Neural progenitor cell (in vitro differentiated cells): ENCODE data around the gene TBC1D14. TPM values are rescaled to one million over a fixed set of nuclear protein-coding genes. Genes with fewer than 3 reads are reported as not detected.

Experiments used
- DNase-seq: peaks from one replicate; pipeline ENCODE4 v3.0.0-alpha.2; 2016; ENCODE audit warnings: low spot score
- H2AFZ ChIP-seq: fragments of 200-600 bp; sonication (generic); replicated peaks from 2 replicates; pipeline ENCODE4 v1.6.1; 2016; ENCODE audit warnings: antibody characterized with exemption
- H3F3A ChIP-seq: fragments of 200-600 bp; sonication (generic); 2 replicates; pipeline ENCODE4 v1.6.1; 2016; ENCODE audit warnings: antibody characterized with exemption, low read depth
- H3K27ac ChIP-seq: fragments of 200-600 bp; sonication (generic); 2 replicates; pipeline ENCODE4 v1.5.1; 2016; ENCODE audit warnings: mild to moderate bottlenecking
- H3K27me3 ChIP-seq: fragments of 200-600 bp; sonication (generic); 2 replicates; pipeline ENCODE4 v1.6.1; 2016; ENCODE audit warnings: mild to moderate bottlenecking, moderate library complexity
- H3K36me3 ChIP-seq: fragments of 200-600 bp; sonication (generic); 2 replicates; pipeline ENCODE4 v1.5.1; 2016
- H3K4me1 ChIP-seq: fragments of 200-600 bp; sonication (generic); 2 replicates; pipeline ENCODE4 v1.6.1; 2016; ENCODE audit warnings: mixed run types
- H3K4me2 ChIP-seq: fragments of 200-600 bp; sonication (generic); 2 replicates; pipeline ENCODE4 v1.6.1; 2016
- H3K4me3 ChIP-seq: fragments of 200-600 bp; sonication (generic); 2 replicates; pipeline ENCODE4 v1.5.1; 2016
- H3K79me2 ChIP-seq: fragments of 200-600 bp; sonication (generic); 2 replicates; pipeline ENCODE4 v1.6.1; 2016; ENCODE audit warnings: low read depth
- H3K9ac ChIP-seq: fragments of 200-600 bp; sonication (generic); 2 replicates; pipeline ENCODE4 v1.6.1; 2016
- H3K9me3 ChIP-seq: fragments of 200-600 bp; sonication (generic); 2 replicates; pipeline ENCODE4 v1.5.1; 2016; ENCODE audit warnings: low read depth
- H4K20me1 ChIP-seq: fragments of 200-600 bp; sonication (generic); 2 replicates; pipeline ENCODE4 v1.6.1; 2016; ENCODE audit warnings: low read depth
- H3K27ac Mint-ChIP-seq: 3 replicates; pipeline ENCODE4 v1.8.0; 2021; ENCODE audit warnings: mixed read lengths
- H3K27me3 Mint-ChIP-seq: 2 replicates; pipeline ENCODE4 v1.8.0; 2022; ENCODE audit warnings: low read depth, mild to moderate bottlenecking, inconsistent platforms, moderate library complexity, mixed read lengths; ENCODE audit not compliant: insufficient read depth
- H3K36me3 Mint-ChIP-seq: 3 replicates; pipeline ENCODE4 v1.8.0; 2021; ENCODE audit warnings: mixed read lengths
- H3K4me1 Mint-ChIP-seq: 3 replicates; pipeline ENCODE4 v1.8.0; 2021; ENCODE audit warnings: mixed read lengths
- H3K4me3 Mint-ChIP-seq: 3 replicates; pipeline ENCODE4 v1.8.0; 2021; ENCODE audit warnings: mild to moderate bottlenecking, moderate library complexity, mixed read lengths
- H3K9me3 Mint-ChIP-seq: 3 replicates; pipeline ENCODE4 v1.8.0; 2020; ENCODE audit warnings: mixed read lengths
- CTCF ChIP-seq: fragments of 200-600 bp; sonication (generic); IDR thresholded peaks from 2 replicates; pipeline ENCODE4 v1.5.1; 2017; ENCODE audit warnings: antibody characterized with exemption, mild to moderate bottlenecking
- EZH2 ChIP-seq: fragments of 200-600 bp; sonication (generic); IDR thresholded peaks from 2 replicates; pipeline ENCODE4 v1.6.1; 2017; ENCODE audit warnings: antibody characterized with exemption, mild to moderate bottlenecking, moderate library complexity
- EZH2phosphoT487 ChIP-seq: fragments of 200-600 bp; sonication (generic); IDR thresholded peaks from 2 replicates; pipeline ENCODE4 v1.6.1; 2017; ENCODE audit warnings: antibody characterized with exemption
- total RNA-seq: library from RNA; depleted of rRNA; stranded (reverse); fragments of >200 nt; gene quantifications from 2 replicates; pipeline ENCODE4 v1.2.3, GENCODE V29; 2015; ENCODE audit warnings: low replicate concordance

TBC1D14 gene
- total RNA-seq, 1 donor from 2014 or later = 47.9 TPM

DNA sequence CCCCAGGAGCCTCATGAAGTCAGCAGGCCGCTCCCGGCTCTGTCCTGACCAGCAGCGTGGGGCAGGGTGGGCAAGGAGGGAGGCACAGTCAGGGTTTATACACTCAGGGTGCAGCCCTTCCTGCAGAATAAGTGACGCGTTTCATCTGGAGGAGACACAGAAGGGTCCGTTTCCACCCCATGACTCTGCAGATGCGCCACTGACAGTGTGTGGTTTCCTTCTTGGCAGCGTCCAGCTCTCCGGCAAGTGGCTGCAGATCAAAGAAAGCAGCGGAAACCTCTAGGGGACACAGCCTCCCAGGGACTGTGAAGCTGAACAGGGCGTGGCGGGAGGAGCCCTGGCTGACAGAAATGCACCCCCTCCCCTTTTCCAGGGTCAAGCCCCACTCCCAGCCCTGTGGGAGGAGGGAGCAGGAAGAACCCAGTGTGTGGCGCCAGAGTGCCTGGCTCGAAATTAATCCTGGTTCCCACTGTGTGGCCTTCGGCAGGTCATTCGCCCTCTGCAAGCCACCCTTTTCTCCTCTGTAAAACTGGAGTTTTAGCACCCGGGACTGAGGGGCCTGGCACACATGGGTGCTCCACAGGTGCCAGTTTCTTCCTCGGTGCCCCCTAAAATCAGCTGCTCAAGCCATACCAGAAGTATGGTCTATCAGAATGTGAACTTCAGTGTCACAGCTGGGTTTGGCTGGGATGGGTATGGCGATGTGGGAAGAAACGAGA, 17.3 kb upstream of the TBC1D14 start:
- Histone ChIP-seq H3K4me1 (peaks cover 9% of the 10 kb centered on the region), H3F3A (no peaks in the 10 kb centered on the region), H3K4me2 (no peak overlapping the region), H3K9me3 (no peaks in the 10 kb centered on the region), H2AFZ (no peak overlapping the region), H3K27ac (no peak overlapping the region), H3K27me3 (no peaks in the 10 kb centered on the region), H3K4me3 (no peak overlapping the region), H4K20me1 (no peaks in the 10 kb centered on the region), H3K9ac (no peak overlapping the region), H3K36me3 (no peaks in the 10 kb centered on the region), H3K79me2 (no peaks in the 10 kb centered on the region)
- Mint-ChIP-seq H3K27ac (no peak overlapping the region), H3K9me3 (peaks cover 13% of the 10 kb centered on the region), H3K36me3 (peaks cover 9% of the 10 kb centered on the region), H3K27me3 (peaks cover 4% of the 10 kb centered on the region), H3K4me1 (peaks cover 31% of the 10 kb centered on the region), H3K4me3 (no peak overlapping the region)
- peak; percentile 72 for DNase-seq
- TF ChIP-seq EZH2 = no peak
- no peak for TF ChIP-seq EZH2phosphoT487
- peak; percentile 34 for TF ChIP-seq CTCF

GRCh38 chr4:6892909-6893202, 16.8 kb upstream of the TBC1D14 start:
- H3K9ac ChIP-seq = no peak overlapping the region
- Mint-ChIP-seq H3K36me3 (peaks cover 9% of the 10 kb centered on the region), H3K9me3 (peaks cover 13% of the 10 kb centered on the region), H3K27ac (no peak overlapping the region), H3K4me1 (peaks cover 28% of the 10 kb centered on the region), H3K27me3 (peaks cover 4% of the 10 kb centered on the region), H3K4me3 (no peak overlapping the region)
- no peak overlapping the region for H3K27ac ChIP-seq
- no peak overlapping the region for H2AFZ ChIP-seq
- no peaks in the 10 kb centered on the region for H3K9me3 ChIP-seq
- H3K4me2 ChIP-seq = no peak overlapping the region
- H3K4me1 ChIP-seq = peaks cover 6% of the 10 kb centered on the region
- no peak overlapping the region for H3K4me3 ChIP-seq
- no peaks in the 10 kb centered on the region for H3F3A ChIP-seq
- no peaks in the 10 kb centered on the region for H3K27me3 ChIP-seq
- no peaks in the 10 kb centered on the region for H3K79me2 ChIP-seq
- no peak for TF ChIP-seq EZH2
- H3K36me3 ChIP-seq = no peaks in the 10 kb centered on the region
- H4K20me1 ChIP-seq = no peaks in the 10 kb centered on the region
- DNase-seq = no peak

DNA sequence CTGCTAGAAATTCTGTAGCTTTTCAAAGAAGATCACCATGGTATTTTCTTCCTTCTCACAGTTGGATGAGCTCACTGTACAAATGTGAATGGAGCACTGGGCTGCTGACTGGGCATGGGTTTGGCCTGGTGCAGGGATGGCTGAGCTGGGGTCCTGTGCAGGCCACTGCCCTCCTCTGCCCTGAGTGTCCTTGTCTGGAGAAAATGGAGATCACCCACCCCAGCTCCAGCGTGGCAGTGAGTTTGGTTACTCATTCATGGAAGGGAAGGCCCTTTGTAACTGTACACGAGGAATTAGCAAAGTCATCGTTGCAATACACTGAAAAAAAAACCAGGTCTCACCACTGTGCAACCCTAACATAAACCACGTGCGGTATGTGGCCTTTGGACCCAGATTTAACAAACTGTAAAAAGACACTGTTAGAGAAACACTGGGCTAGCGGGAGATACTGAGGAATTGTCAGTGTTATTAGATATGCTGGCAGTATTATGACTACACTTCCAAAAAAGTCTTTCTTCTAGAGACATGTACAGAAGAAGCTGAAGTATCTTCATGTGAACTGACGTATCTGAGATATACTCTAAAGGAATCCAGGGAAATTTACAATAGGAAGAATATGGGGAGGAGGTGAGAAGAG, 16.1 kb upstream of the TBC1D14 start:
- Mint-ChIP-seq H3K4me3 (no peak overlapping the region), H3K4me1 (peaks cover 24% of the 10 kb centered on the region), H3K36me3 (peaks cover 9% of the 10 kb centered on the region), H3K9me3 (peaks cover 13% of the 10 kb centered on the region), H3K27ac (peak overlapping the region; percentile 43), H3K27me3 (peaks cover 4% of the 10 kb centered on the region)
- TF ChIP-seq CTCF = no peak
- TF ChIP-seq EZH2 = no peak
- TF ChIP-seq EZH2phosphoT487 = no peak
- no peaks in the 10 kb centered on the region for H3K79me2 ChIP-seq
- no peak overlapping the region for H2AFZ ChIP-seq
- H3K4me2 ChIP-seq = no peak overlapping the region
- H3F3A ChIP-seq = no peaks in the 10 kb centered on the region
- no peak overlapping the region for H3K27ac ChIP-seq
- no peak overlapping the region for H3K9ac ChIP-seq
- no peaks in the 10 kb centered on the region for H3K9me3 ChIP-seq
- no peak for DNase-seq
- peaks cover 5% of the 10 kb centered on the region for H3K4me1 ChIP-seq
- H3K27me3 ChIP-seq = no peaks in the 10 kb centered on the region
- H3K36me3 ChIP-seq = no peaks in the 10 kb centered on the region
- no peaks in the 10 kb centered on the region for H4K20me1 ChIP-seq
- no peak overlapping the region for H3K4me3 ChIP-seq

DNA sequence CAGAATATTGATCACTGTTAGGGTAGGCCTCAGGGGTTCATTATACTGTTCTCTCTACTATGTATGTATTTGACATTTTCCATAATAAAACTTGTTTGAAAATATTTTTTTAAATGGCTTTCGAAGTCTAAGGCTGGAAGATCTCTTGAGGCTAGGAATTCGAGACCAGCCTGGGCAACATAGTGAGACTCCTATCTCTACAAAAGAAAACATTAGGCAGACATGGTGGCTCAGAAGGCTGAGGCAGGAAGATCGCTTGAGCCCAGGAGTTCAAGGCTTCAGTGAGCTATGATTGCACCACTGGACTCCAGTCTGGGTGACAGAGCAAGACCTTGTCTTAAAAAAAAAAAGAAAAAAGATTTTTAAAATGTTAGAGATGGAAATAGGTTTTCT, 15.5 kb upstream of the TBC1D14 start:
- Histone ChIP-seq H3K27me3 (no peaks in the 10 kb centered on the region), H3F3A (no peaks in the 10 kb centered on the region), H4K20me1 (no peaks in the 10 kb centered on the region), H3K27ac (no peak overlapping the region), H3K79me2 (no peaks in the 10 kb centered on the region), H3K36me3 (no peaks in the 10 kb centered on the region), H3K9me3 (no peaks in the 10 kb centered on the region), H3K4me1 (peaks cover 5% of the 10 kb centered on the region), H3K4me3 (no peak overlapping the region), H2AFZ (no peak overlapping the region), H3K9ac (no peak overlapping the region), H3K4me2 (no peak overlapping the region)
- Mint-ChIP-seq H3K9me3 (peaks cover 13% of the 10 kb centered on the region), H3K4me3 (no peak overlapping the region), H3K36me3 (peaks cover 9% of the 10 kb centered on the region), H3K4me1 (peaks cover 24% of the 10 kb centered on the region), H3K27ac (no peak overlapping the region), H3K27me3 (peaks cover 4% of the 10 kb centered on the region)
- no peak for DNase-seq
- TF ChIP-seq CTCF (no peak), EZH2 (no peak)
